Dedifferentiated amniotic fluid mesenchymal stem cell (primary cell): ENCODE data around the gene C2orf68.
"Not testable (repeated sequence)": the region's sequence is repeated elsewhere in the genome, so short reads cannot be mapped to it uniquely, and the experiment has no call there.

Source experiments
- DNase-seq: peaks from one replicate; pipeline ENCODE4 v3.0.0-alpha.2; 2016; ENCODE audit errors: extremely low spot score

C2orf68 gene

DNA sequence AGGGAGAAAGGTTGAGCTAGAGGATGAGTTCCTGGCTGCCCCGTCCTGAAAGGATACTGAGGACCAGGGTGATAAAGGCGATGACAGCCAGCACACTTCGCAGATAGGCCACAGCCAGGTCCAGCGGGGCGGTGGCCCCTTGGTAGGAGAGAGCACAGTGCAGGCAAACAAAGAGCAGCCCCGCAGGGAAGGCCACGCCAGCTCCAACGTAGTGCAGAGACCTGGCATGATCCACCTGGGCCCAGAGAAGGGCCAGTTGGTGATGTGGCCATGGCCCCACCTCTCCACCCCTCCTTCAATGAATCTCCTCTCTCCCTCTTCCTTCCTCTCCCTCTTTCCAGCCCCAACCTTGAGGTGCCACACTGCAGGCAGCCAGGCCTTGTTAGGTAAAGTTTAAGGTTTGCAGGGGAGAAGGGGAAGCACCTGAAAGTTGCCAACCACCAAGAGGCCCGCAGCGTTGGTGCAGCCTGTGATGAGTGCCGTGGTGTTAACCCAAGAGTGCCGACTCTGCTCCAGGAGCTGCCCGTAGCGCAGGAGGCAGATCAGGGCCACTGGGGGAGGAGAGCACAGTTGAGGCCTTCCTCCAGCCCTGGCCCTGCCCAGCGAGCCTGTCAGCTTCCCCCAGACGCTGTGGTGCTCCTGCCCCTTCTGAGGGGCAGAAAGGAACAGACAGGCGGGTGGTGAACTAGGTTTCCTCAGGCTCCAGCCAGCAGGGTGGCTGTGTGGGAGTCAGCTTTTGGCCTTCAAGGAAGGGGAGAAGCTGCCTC is 12.2 kb downstream of the C2orf68 start:
- DNase-seq: no peak

GRCh38 chr2:85598594-85599340 is 13.1 kb downstream of the C2orf68 start:
- no peak for DNase-seq

GRCh38 chr2:85597241-85597640 is 14.6 kb downstream of the C2orf68 start:
- no peak for DNase-seq

- no peak for DNase-seq
Measured at GRCh38 chr2:85596486-85597143, 15.3 kb downstream of the C2orf68 start.

DNA sequence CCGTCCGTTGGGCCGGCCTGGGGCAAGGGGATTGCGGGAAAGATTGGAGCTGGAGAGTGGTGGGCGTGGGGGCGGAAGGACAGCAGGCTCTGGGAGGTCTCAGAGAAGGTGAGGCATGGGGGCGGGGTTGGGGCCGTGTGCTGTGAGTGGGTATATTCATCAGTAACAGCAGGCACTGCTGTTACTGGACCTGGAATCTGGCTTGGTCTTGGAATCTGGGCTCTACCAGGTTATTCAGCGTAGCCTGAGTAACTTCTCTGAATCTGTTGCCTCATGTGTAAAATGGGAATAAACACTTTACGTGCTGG is 15.9 kb downstream of the C2orf68 start:
- no peak for DNase-seq

DNA sequence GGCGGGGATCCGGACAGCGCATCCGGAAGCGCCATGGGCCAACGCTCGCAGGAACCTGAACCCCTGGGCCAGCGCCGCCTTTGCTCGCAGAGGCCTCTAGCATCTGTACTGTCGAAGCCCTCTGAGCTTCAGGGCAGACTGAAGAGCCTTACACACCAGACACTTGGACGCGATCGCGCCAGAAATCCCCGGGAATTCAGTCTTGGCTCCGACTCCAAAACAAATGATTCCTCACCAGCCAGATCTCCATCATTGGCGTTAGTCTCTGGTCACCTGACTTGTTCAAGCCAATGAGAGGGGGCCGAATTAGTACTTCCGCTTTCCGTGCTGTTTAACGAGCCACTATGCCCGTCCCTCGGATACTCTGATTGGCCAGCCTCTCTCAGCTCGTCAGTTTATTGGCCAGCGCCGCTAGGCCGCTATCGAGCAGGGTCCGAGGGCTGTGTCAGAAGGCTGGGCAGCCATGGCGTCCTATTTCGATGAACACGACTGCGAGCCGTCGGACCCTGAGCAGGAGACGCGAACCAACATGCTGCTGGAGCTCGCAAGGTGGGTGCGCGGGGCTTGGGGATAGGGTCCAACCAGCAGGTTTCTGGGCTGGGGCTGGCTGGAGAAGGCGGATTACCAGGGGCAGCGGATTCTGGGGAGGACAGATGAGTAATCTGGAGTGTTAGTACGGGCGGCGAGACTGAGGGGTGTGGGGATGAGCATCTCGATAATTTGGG is 16.4 kb downstream of the C2orf68 start, which contains the start of gene RNF181:
Gene RNF181, plus strand, starts transcription at position 445 of the 725 bp plus-strand sequence. Its CDS starts 19 bp downstream, at position 464.
- DNase-seq: peak; percentile 100

GRCh38 chr2:85594715-85595300 is 17.1 kb downstream of the C2orf68 start:
- DNase-seq: no peak

GRCh38 chr2:85593023-85593422 is 18.8 kb downstream of the C2orf68 start:
- DNase-seq: no peak

- not testable (repeated sequence) for DNase-seq
Measured at GRCh38 chr2:85592299-85592698, 19.6 kb downstream of the C2orf68 start.

DNA sequence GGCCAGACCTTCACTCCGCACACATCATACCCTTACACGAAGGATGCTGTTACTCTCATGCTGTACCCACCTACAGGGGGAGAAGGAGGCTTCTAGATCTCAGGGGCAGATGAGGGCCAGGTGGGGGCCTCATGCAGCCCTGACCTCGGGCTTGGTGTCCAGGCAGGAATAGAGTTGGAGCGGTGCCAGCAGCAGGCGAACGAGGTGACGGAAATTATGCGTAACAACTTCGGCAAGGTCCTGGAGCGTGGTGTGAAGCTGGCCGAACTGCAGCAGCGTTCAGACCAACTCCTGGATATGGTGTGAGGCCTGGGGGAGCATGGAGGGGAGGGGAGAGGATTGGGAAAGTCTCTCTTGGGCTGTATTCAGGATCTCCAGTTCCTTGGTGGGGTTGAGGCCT is 20.3 kb downstream of the C2orf68 start:
- DNase-seq: no peak

DNA sequence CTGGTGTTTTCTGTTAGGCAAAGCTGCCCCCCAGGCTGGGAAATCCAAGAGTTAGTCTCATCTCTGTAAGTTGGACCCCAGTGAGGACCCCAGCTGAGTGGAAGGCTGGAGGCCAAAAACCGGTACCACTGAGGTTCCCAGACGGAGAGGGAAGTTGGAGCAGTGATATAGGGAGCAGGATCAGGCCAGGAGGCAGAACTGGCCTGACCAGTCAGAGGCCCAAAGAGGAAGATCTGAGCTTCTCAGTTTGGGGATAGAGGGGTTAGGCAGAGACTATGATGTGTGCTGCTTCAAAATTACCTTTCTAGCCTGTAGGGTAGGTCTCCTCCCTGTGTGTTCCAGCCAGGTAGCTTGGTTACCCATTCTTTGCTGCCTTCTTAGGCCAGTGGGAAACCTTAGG is 20.9 kb downstream of the C2orf68 start:
- no peak for DNase-seq

DNA sequence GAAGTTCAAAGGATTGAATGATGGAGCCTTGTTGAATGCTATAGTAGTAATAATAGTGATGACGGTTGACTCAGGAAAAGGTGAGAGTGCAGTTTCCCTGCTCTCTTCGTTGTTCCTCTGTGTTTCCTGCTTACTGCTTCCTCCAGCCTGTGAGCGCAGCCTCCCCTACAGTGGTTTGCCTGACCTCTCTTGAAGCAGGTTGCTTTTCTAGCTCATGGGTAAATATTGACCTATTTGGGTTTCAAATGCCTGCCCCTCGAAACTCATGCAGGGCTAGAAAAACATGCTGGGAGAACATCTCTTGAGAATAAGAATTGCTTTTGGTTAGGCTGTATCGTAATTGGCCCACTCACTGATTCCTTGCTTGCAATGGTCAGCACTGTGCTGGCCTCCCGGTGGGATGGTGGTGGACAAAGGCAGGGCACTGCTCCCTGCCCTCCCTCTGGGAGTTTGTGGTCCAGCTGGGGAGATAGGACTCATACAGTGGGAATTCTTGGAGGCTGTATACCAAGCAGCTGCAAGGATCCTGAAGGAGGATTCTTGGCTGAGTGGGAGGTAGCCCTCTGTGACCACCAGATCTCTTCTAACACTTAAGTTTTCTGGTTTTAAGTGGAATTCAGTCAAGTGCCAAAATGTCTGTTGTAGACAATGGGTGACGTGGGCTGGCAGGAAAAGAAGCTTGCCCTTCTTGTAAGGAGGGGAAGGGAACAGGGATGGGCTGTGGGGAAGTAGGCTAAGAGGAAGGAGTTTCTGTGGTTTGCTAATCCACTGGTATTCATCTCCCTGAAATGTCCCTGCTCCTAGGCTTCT is 21.7 kb downstream of the C2orf68 start:
- peak; percentile 66 for DNase-seq

GRCh38 chr2:85589181-85589580 is 22.7 kb downstream of the C2orf68 start:
- DNase-seq: no peak

DNA sequence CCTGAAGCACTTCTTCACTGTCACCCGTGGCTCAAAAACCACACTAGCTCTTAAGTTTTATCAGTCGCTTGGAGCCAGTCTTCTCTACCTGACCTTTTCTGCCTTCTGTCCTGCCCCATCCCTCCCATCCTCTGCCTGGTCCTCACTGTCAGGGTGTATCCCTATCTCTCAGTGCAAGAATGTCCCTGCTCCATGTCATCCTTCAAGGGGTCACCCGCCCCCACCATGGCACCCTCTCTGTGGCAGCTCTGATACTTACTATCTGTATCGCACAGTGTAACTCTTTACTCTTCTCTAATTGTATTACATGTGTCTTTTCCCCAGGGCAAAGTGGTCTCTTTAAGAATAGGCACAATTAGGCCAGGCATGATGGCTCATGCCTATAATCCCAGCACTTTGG is 23.2 kb downstream of the C2orf68 start:
- DNase-seq: no peak

GRCh38 chr2:85588236-85588635 is 23.6 kb downstream of the C2orf68 start:
- DNase-seq: no peak

GRCh38 chr2:85585781-85586105 is 26.1 kb downstream of the C2orf68 start:
- no peak for DNase-seq

DNA sequence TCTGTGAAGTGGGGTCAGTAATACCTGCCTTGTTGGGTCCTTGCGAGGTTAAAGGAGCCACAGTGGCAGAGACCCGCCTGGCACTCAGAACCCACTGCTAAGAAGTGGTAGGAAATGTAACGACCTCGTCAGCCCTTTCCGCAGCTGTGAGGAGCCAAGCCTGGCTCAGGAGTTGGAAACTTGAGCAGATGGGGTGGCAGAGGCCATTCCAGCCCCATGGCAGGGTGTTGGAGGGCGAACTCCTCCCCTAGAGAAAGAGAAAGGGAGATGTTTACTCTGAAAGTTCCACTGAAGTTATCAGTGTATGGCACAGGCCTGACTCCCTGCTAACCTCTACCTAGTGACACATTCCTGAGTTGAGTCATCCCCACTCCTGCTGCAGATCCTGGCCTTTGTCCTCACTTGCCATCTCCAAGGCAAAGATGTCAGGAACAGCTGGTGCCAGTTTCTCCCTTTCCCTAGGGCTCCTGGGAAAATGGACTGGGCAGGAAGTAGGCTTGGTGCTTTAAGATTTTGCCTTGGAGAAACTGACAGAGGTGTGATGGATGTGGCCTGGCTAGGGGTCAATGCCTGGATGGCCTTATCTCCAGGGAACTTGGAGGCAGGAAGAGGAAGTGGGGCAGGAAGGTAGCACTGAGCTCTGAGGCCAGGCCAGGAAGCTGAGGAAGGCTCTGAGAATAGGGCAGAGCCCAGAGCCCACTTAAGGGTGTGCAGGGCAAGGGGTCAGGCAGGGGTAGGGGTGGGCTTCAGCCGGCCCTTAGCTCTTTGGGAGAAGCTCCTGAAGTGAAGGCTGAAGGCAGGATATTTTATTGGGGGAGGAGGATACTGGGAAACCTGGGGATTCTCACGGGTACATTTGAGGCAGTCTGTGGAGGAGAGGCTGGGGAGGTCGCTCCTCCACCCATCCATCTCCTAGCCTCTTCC is 26.7 kb downstream of the C2orf68 start:
- DNase-seq: no peak

- no peak for DNase-seq
Measured at GRCh38 chr2:85584354-85584856, 27.5 kb downstream of the C2orf68 start, which contains the start of gene VAMP5. VAMP5 (plus strand) TSS chr2:85584431; CDS start chr2:85584491, 60 bp downstream.

DNA sequence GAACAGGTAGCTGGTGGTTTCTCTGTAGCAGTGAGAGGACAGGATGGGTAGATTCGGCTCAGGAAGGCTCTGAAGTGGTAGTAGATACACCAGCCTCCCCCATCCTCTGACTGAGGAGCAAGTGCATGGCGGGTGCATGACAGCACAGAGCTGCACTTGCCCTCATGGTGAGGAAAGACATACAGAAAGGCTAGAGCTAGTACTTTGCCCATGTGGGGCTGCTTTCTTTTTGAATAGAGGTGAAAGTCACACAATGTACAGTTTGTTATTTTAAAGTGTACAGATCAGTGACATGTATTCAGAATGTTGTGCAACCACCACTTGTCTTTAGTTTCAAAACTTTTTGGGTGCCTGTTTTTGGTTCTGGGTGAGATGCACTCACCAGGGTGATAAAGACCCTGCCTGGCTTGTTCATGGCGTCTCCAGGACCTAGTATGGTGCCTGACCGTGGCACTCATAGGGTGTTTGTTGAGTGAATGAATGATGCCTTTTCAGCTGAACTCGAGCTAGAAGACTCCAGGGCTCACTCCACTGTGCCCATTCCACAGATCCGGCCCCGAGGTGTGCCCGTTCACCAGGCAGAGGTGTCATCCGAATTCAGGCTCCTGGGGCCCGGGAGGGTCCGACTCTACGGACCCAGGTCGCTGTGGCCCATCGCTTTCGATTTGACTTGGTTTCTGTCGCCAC is 28.1 kb downstream of the C2orf68 start:
- DNase-seq: no peak
